ENCODE measurements around the gene SNAP29. TPM values are rescaled to one million over a fixed set of nuclear protein-coding genes. Genes with fewer than 3 reads are reported as not detected.

The SNAP29 gene
- total RNA-seq, 6 experiments from 2014 or later, result 34.2 to 40.7 (median 38.0) TPM

- Mint-ChIP-seq H3K4me1 (ENCODE audit: low read depth) (peaks cover 32% of the 10 kb centered on the region), H3K9me3 (no peaks in the 10 kb centered on the region), H3K27me3 (ENCODE audit: insufficient read depth) (0 out of 2 replicates have a peak, but pooled peaks cover 4% of the 10 kb centered on the region), H3K36me3 (ENCODE audit: low read depth) (peaks cover 6% of the 10 kb centered on the region; the same call in 1 of the 2 replicates), H3K27ac (no peak overlapping the region), H3K4me3 (no peak overlapping the region)
- TF ChIP-seq CTCF (IDR thresholded peaks at IDR 0.05), result no peak
- no peak for DNase-seq
Measured at GRCh38 chr22:20882855-20883254, 24.0 kb downstream of the SNAP29 start.

- no peak for DNase-seq
- H3K27ac Mint-ChIP-seq, result no peak overlapping the region; the same call in 1 of the 2 replicates
- H3K4me1 Mint-ChIP-seq (ENCODE audit: low read depth), result peaks cover 33% of the 10 kb centered on the region
- H3K9me3 Mint-ChIP-seq, result no peaks in the 10 kb centered on the region
- no peak for TF ChIP-seq CTCF (IDR thresholded peaks at IDR 0.05)
- H3K4me3 Mint-ChIP-seq, result no peak overlapping the region
- peaks cover 10% of the 10 kb centered on the region; the same call in 1 of the 2 replicates for H3K36me3 Mint-ChIP-seq (ENCODE audit: low read depth)
- 0 out of 2 replicates have a peak, but pooled peaks cover 4% of the 10 kb centered on the region for H3K27me3 Mint-ChIP-seq (ENCODE audit: insufficient read depth)
Measured at GRCh38 chr22:20884454-20884853, 25.6 kb downstream of the SNAP29 start.

- no peak for DNase-seq
- peaks cover 14% of the 10 kb centered on the region for H3K36me3 Mint-ChIP-seq (ENCODE audit: low read depth)
- TF ChIP-seq CTCF (IDR thresholded peaks at IDR 0.05), result no peak
- peak overlapping the region; percentile 96 for H3K27ac Mint-ChIP-seq
- H3K27me3 Mint-ChIP-seq (ENCODE audit: insufficient read depth), result 0 out of 2 replicates have a peak, but pooled peaks cover 4% of the 10 kb centered on the region
- H3K4me3 Mint-ChIP-seq, result no peak overlapping the region
- H3K4me1 Mint-ChIP-seq (ENCODE audit: low read depth), result peaks cover 33% of the 10 kb centered on the region
- no peaks in the 10 kb centered on the region for H3K9me3 Mint-ChIP-seq
Measured at GRCh38 chr22:20885017-20885556, 26.3 kb downstream of the SNAP29 start.

GRCh38 chr22:20885557-20886323 lies 26.9 kb downstream of the SNAP29 start:
- peak overlapping the region; percentile 96 for H3K27ac Mint-ChIP-seq
- peaks cover 16% of the 10 kb centered on the region for H3K36me3 Mint-ChIP-seq (ENCODE audit: low read depth)

GRCh38 chr22:20887375-20887774 lies 28.6 kb downstream of the SNAP29 start:
- Mint-ChIP-seq H3K4me3 (no peak overlapping the region), H3K27me3 (ENCODE audit: insufficient read depth) (no peaks in the 10 kb centered on the region), H3K4me1 (ENCODE audit: low read depth) (peaks cover 22% of the 10 kb centered on the region), H3K27ac (peak overlapping the region; percentile 40), H3K36me3 (ENCODE audit: low read depth) (peaks cover 16% of the 10 kb centered on the region), H3K9me3 (no peaks in the 10 kb centered on the region)
- no peak for TF ChIP-seq CTCF (IDR thresholded peaks at IDR 0.05)
- no peak for DNase-seq

More at GRCh38 chr22:20885557-20886323, 26.9 kb downstream of the SNAP29 start:
- Mint-ChIP-seq H3K4me1 (ENCODE audit: low read depth) (peaks cover 30% of the 10 kb centered on the region), H3K9me3 (no peaks in the 10 kb centered on the region), H3K4me3 (no peak overlapping the region), H3K27me3 (ENCODE audit: insufficient read depth) (0 out of 2 replicates have a peak, but pooled peaks cover 4% of the 10 kb centered on the region)
- peak; percentile 83 for DNase-seq
- peak; percentile 91 for TF ChIP-seq CTCF (IDR thresholded peaks at IDR 0.05)

Measured in HFFc6 (cell line).